TTC549 (cell line): ENCODE measurements around the gene VAC14.

Experiments
- FAIRE-seq: peaks from 2 replicates; lab custom pipeline; 2012; peaks lifted over from hg19 to GRCh38; lab: Jason Lieb, UNC

Gene VAC14

DNA sequence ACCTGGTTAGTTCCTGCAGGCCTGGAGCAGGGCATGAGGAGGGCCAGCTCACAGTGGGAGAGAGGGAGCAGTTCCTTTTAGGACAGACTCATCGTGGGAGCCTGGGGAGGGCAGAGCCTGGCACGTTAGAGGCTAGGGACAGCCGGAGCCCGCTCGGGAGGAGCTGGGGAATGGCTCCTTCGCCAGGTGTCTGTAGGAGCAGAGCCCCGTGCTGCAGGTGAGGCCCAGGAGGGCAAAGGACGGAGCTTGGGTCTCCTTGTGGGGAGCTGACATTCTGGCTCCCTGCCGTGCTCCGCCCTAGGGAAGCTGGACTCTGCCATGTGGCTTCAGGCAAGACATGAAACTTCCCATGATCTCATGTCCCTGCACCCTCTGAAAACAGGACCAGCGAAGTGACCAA lies 96.4 kb downstream of the VAC14 start:
- FAIRE-seq, result no peak

DNA sequence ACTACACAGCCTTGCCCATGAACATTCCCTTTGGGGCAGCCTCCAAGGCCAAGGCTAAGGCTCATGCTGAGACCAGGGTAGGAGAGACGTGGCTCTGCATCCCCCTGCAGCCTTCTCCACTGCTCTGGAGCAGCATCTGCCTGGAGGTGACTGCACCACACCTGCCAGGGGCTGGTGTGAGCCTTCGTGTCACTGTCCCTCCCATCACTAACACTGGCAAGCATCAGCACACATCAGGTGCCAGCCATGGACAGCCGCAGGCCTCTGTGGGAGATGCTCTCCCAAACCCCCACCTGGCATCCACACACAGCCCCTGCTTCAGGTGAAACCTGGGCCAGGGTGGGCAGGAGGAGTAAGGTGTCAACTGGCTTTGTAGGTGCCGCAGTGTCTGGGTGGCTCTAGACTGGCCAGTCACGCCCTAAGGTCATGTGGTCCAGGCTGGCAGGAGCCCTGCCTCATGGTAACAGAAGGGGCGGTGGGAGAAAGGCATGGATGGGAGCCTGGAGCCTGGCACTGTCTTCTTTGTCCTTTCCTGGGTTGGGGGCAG lies 97.0 kb downstream of the VAC14 start:
- no peak for FAIRE-seq

DNA sequence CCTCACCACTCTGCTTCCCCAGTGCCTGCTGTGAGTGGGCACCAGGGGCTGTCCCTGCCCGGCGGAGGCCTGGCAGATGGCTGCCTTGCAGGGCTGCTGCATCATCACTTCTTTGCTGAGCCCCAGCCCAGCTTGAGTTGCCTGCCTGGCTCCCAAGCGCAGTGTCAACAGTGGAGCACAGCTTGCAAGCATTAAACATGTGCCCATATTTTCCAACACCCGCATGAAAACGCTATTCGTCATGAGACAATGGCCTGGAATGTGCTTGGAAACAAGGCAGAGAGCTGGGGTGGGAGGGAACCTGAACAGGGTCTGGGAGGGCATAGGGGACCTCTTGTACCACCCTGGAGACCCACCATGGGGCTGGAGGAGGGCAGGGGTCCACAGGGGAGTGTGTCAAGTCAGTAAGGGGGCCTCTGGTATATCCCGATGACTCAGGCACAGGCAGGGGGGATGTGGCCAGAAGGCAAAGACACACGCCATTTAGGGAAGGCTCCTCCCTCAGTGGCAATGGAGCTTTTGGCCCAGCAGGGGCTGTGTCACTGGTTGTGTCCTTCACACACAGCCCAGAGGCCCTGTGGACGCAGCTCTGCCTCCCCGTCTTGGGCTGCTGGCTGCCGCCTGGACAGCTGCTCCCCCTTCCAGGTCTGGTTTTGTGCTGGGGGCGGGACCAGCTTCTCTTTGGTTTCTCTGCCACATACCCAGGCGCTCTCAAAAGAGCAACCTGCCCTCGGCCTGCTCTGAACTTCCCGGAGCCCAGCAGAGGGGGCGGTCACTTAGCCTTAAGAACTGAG lies 97.7 kb downstream of the VAC14 start:
- FAIRE-seq, result no peak

DNA sequence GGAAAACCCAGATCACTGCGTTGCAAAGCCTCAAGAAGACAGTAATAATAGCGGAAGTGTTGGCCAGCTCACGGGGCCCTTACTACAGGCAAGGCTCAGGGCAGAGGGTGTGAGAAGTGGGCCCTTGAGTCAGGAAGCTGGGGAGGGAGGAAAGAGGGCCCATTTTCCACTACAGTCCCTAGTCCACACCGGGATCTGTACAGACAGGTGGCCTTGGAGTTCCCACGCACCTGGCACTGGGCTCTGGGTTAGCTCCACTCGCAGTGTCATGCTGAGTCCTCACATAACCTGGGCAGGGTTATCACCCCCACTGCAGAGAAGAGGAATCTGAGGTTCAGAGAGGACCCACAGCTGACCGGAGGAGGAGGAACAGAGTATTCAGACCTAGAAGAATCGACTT lies 98.3 kb downstream of the VAC14 start:
- FAIRE-seq, result no peak

DNA sequence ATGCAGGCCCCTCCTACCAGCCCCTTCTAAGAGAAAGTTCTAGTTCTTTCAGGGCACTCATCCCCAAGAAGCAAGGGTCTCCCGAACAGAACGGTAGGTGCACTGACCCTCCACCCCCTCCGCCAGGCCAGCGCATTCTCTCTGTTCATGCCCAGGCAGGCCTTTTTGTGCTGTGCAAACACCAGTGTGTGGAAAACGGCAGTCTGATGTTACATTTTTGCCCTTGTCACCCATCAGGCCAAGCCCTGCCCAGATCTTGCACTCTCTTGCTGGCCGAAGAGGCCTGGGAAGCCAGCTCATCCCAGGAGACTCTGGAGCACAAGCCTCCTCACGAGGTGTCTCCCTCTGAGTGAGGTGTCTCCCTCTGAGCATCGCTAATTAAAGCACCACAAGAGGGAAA lies 99.0 kb downstream of the VAC14 start:
- no peak for FAIRE-seq

DNA sequence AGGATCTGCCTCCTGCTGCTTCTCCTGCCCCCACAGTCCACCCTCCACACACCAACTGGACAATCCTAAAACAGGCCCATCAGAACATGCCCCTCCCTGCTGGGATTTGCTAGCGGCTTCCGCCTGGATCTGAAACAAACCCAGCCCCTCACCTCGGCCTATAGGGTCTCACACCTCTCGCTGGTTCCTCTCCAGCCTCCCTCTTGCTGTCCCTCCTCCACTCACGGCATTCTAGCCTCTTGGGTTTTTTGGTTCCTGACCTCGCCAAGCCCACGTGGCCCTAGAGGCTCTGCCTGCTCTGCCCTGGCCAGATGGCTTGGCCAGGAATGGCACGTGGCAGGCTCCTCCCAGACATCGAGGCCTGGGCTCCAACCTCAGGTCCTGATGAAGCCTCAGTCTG lies 99.4 kb downstream of the VAC14 start:
- no peak for FAIRE-seq

DNA sequence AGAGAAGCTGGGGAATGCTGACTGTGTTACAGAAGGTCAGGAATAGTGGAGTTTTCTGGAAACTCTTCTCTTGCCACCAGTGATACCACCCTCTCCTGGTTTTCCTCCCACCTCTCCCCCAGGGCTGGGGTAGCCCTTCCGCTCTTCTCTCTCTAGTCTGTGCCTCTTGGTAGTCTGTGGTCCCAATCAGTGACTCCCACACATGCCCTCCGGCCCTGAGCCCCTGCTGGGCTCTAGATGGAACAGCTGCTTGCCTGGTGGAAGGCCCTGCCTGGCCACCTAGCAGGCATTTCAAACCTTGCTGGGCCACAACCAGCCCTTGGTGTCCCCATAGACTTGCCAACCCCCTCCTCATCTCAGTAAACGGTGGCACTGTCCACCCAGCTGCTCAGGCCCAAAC lies 99.9 kb downstream of the VAC14 start:
- no peak for FAIRE-seq

DNA sequence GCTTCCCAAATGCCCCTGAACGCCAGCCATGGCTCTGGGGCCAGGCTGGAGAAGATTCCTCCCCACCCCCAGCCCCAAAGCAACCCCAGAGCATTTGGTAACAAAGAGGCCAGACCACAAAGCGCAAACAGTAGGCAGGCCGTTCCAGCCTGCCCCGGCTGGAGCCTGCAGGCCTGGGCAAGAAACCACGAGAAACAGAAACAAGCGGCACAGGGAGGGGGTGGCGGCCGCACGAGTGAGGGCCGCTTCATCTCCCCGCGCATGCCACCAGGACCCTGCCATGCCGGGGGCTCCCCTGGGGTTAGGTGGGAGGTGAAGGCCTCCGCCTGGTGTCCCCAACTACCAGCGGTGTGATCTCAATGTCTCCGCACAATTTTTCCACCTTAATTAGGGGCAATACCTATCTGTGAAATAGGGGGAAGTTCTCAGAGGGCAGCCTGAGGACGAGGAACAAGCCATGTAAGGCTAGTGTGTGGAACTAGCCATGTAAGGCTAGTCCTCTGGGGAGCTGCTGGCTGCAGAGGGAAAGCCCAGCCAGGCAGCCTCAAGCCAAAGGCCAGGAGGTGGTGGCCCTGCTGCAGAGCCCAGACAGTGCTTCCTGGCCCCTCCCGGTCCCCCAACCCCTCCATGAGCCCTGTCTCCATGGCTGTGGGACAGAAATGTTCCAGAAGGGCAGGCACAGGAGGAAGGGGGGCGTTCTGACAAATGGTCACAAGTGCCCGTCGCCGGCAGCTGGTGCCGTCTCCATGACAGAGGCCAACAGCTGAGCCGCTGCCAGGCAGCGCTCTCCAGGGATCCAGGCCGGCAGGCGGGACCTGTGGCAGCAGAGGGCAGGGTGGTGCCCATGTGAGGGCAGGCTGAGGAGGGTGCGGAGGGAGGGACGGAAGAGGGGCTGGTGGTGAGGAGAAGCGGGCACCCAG lies 100.6 kb downstream of the VAC14 start:
- FAIRE-seq, result no peak

DNA sequence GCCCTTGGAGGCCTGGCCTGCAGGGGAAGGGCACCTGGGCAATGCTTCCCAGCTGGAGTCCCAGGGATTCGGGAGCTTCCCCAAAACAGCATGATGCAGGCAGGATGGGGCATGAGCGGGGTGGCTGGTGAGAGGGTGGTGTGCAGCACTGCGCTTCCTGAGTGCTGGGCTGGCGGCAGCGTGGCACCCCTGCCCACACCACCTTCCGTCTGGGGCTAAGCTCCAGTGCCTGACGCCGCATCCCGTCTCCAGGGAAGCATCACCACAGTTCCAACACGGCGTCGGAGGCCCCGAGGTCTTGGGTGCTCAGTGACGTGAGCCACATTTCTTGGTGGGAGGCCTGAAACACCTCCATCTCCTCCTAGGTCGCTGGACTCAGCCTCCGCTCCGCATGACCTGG lies 101.3 kb downstream of the VAC14 start:
- no peak for FAIRE-seq

DNA sequence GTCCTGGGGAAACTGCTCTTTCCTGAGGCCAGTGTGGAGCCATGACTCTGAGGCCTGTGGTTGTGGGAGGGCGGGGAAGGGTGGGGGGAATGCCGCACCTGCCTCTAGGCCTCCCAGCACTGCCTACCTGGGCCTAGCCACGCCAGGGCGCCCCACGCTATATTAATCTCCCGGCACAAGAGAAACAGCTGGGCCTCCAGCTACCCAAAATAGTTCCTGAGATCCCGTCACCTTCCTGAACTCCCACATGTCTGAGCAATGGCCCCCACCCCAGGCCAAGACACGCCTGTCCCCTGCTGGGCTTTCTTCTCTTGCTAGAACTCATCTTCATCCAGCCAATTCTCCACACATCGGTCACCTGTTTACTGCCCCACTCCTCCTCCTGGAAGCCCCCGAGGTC lies 102.1 kb downstream of the VAC14 start:
- FAIRE-seq, result no peak

DNA sequence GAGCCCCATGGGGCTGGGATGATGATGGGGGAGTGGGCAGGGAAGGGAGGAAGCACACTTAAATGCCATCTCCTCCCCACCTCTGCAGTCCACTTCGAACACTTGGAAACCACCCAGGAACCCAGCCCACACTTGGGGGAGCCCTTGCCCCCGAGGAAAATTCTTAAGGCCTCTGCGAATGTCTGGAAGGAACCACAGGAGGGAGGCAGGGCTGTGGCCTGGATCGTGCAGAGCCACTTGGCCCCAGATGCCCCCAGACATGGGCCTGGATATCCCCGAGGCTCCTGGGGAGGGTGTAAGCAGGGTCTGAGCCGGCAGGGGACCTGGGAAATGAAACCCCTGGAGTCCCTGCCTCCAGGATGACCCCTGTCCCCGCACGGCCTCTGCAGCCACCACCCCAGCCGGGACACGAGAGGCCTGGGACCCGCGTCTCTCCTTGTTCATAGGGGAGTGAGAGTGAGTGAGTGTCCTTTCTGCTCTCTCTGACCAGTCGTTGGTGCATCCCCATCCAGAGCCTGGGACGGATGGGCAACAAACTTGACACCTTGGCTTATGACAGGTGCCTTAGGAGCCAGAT lies 103.3 kb downstream of the VAC14 start:
- no peak for FAIRE-seq

DNA sequence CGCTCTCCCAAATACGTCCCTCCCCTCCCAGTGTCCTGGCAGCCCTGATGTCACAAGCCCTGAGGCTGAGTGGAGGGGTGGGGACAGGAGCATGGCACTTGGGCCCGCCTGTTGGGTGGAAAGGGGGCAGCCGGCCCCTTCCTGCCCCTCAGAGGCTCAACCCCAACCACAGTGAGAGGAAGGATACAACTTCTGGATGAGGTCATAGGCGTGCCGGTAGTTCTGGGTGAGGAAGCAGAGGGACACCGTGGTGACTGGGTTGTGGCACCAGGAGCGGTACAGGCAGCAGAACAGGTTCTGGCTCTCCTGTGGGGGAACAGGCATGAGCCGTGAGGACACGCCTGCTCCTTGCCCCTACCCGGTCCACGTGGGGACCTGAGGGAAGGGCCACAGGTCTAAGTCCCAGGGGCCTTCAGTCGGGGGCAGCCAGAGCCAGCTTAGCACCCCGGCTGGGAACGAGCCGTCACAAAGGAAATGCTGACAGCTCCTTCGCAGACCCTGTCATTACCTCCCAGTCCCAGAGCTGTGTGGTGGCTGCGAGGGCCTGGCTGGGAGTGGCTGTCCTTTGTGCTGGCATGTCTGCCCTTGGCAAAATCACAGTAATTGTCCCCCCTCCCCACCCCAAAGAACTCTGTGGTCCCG lies 103.9 kb downstream of the VAC14 start:
- no peak for FAIRE-seq

DNA sequence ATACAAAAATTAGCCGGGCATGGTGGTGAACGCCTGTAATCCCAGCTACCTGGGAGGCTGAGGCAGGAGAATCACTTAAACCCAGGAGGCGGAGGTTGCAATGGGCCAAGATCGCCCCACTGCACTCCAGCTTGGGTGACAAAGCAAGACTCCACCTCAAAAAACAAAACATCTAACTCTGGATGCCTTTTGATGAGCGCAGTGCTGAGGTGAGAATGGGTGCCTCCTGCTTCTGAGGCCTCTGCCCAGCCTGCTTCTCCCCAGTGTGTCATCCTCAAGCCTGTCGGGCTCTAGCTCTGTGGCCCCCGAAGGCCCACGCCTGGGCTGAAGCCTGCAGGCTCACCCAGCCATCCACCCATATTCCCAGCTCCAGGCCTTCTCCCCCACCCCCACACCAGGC lies 104.6 kb downstream of the VAC14 start:
- FAIRE-seq, result no peak

DNA sequence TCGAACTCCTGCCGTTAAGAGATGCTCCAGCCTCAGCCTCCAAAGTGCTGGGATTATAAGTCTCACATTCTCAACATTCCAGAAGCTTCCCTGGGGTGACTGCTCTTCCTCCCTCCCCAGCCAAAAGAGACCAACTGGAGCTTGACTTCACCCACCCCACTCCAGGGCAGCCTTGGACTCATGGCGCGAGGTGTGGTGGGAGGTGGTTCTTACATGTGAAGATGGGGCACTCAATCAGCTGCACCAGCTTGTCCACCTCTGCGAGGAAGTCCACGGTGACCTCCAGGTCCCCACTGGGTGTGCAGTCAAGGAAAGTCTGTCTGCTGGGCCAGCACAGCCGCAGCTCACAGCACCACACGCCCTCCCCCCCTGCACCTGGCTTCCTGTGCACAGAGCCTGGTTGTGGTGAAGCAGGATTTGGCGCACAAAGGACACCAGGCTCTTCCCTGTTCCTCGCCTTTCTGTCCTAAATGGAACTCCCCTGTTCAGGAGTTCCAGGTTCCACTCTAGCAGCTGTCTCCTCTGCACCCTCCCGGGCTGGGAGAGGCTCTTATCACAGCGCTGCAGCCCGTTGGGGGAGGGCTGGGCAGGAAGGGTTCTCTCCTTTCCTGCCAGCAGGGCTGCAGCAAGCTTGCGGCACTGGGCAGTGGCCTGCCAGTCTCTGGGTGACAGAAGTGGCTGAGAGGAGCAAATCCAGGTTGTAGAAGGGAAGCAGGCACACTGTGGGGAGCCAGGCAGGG lies 105.5 kb downstream of the VAC14 start:
- FAIRE-seq, result no peak

DNA sequence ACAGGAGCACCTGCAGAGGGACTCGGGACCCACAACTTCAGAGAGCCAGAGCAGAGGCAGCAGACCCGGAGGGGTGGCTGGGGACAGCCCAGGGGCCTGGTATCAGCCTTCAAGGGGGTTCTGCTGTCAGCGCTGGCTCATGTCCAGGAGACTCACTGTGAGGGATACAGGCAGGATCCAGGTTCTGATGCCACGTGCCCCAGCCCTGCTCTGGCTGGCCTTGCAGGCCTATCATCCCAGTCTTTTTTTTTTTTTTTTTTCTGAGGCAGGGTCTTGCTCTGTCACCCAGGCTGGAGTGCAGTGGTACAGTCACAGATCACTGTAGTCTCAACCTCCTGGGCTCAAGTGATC lies 106.1 kb downstream of the VAC14 start:
- FAIRE-seq, result no peak

DNA sequence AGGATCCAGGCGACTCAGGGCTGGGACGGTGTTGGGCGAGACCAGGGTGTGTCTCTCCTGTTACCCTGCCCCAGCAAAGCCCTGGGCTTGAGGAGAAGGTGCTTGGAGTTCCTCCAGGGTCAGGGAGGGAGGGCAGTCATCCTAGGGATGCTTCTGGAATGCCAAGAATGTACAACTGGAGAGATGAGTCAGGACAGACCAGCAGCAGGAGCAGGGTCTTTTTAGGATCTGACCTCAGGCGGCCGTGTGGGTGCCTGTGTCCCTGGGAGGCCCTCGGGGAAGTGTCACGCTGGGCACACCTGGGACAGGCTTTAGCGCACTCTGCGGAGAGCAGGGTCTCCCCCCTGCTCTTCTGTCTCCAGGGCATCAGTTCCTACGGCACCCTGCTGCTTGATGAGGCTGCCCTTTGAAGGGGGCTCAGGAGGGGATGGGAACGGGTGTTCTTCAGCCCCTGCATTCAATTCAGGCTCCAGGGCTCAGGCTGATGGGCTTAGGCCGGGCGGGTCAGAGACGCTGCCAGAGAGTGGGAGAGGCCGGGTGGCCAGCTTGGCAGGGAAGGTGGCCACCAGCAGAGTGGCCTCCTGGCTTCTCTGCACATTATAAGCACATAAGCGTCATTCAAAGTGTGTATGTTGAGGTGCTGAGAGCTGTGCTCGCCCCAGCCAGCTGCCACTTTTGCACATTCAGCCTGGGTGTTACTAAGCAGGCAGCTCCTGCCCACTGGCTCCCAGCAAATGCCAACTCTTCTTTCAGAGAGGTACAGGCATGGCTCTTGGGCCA lies 106.7 kb downstream of the VAC14 start:
- no peak for FAIRE-seq

DNA sequence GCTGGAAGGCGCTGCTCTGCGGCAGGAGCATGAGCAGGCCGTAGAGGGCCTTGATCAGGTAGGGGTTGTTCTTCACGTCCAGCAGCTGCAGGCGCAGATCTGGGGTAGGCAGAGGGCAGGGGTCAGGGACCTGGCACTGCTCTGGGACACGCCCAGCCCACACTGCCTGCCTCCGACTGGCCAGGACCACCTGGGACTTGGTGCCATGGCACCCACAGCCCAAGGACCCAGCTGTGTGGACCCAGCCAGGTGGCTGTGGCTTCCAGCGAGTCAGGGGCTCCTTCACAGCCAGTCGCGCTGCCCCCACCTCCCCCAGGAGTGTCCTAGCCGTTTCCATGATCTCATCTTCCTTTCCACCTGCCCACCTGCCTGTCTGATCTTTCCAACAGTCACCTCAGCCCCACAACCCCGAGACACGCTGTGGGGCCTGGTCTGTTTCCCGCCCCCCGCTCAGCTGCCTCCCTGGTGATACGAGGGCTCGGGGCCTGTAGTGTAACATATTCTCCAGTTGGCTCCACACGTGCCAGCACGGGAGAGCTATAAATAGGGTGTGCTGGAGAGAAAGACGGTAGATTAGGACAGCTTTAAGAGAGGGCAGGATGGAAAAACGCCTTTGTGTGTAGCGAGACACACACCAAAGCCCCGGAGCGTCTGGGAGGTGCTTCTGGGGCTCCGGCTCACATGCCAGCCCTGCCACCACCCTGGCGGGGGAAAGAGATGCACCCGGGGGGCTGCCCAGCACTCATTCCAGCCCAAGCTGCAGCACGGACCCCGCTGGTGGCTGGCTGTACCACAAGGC lies 107.9 kb downstream of the VAC14 start:
- no peak for FAIRE-seq

DNA sequence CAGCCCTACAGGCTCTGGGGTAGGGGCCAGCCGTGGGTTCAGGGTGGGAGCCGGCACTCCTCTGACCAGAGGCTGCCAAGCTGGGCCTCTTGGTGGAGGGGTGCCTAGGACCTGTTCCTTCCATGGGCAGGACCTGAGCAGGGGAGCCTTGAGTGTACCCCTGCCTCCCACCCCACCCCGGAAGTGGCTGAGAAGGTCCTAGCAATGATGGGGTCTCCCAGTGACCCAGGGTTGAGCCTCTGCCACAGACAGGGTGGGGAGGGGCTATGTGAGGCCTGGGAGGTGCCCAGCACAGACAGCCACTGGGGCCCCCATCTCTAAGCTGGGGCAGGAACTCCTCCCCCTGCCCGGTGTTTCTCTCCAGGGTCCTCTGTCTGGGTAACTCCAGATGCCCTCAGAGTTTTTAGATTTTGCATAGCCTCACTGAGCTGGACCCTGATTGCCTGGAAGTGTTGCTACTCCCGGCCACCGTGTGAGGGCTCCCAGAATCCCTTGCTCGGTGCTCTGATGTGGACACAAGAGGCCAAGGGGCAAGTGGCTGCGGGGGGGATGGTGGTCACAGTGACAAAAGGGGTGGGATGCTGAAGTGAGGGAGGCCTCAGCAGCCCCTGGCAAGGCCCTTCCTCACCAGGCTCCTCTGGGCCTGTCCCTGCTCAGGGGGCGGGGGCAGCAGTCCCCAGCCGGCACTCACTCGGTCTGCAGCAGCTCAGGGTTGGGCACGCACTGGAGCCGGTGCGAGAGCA lies 108.7 kb downstream of the VAC14 start:
- FAIRE-seq, result no peak
